Hippocampal formation (tissue), 2 donors: ENCODE data around the gene NEUROD2.
"Not testable (repeated sequence)": the region's sequence is repeated elsewhere in the genome, so short reads cannot be mapped to it uniquely, and the experiment has no call there.

Source experiments
- DNase-seq, 2 donors: peaks; one replicate each; lab custom pipeline; 2025; lab: John Stamatoyannopoulos, UW

Gene NEUROD2

DNA sequence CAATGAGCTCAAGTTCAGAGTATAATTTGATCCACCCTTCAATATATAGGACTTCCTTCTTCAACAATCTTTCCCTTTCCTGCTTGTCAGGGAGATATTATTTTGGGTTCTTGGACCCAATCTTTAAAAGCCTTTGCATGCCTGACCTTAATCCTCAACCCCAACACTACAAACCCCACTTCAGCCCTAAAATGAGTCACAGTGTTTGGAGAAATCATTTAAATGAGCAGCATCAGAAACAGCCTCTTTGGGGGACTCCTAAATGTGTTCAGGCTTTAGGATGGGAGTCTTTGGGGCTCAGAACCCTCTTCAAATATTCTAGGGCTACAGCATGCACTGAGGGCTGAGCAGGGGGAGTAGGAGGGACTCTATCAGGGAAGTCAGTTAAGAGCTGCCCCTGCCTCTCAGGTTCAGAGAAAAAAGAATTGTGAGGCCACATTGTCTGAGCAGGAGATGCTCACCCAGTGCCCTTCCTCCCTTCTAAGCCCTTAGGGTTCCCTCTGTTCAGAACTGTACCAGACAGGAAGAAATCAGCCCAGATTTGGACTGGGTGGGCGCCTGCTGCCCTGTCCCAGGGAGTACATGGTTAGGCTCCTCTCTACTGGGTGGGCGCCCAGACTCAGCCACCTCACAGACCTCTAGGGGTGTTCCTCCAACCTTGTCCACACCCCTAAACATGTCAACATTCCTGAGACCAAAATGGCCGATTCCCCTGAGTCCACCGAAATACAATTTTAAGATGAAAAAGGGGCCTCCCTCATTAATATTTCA is 5.0 kb downstream of the NEUROD2 start:
- no peak for DNase-seq

- DNase-seq = no peak
These were observed 5.8 kb downstream of the NEUROD2 start for GRCh38 chr17:39601758-39602532.

DNA sequence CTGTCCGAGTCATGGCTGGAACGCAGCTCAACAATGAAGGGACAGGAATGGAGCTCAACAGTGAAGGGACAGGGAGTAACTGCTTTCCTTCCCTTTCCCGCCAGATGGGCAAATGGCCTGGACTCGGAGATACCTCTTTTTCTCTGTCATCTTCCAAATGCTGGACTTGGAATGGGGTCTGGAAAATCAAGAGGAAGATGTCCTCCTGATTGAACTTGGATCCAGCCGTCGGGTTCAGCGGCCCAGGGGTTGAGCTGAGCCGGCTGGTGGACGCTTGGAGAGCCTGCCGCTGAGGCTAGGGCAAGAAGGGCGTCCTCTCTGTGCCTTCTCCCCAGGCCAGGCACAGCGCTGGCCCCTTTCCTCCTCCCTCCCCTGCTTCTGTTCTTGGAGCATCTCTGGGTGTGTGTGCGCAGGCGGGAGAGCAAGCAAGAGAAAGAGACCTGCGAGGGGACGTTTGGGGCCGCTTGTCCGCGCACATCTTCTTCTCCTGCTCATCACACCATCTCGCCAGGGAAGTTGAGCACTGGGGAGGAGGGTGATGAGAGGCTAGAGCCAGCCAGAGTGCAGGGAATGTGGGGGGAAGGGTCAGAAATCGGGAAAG is 6.6 kb downstream of the NEUROD2 start:
- no peak for DNase-seq

DNA sequence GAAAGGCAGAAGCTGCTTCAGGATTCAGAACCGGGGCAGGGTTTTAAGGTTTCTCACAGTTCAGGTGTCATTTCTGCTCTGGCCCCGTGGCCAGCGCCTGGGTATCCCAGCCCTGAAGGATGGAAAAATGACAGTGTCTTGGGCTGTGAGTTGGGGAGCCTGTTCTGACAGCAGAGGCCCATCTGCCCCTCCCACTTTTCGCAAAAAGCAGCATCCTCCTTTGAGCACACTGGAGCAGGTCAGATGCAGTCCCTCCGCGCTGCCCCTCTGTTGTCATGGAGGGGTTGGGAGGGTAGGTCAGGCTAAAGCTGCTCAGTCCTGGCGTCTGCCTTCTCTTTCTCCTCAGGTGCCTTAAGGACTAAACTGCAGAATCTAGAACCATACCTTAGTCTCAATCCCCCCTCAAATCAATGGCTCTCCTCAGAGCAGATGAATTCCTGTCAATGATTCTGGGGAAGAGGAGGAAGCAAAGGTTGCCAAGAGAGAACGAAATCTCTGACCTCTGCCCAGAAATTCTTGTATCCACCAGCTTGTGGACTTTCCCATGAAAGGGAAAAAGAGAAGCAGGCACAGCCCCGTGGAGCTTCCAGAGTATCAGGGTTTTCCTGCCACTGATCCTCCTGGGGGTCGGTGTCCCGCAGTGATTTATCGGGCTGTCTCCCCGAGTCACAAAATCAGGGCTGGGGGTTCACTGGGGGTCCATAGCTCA is 7.3 kb downstream of the NEUROD2 start:
- no peak for DNase-seq

GRCh38 chr17:39599665-39600231 is 8.0 kb downstream of the NEUROD2 start:
- DNase-seq = no peak

DNA sequence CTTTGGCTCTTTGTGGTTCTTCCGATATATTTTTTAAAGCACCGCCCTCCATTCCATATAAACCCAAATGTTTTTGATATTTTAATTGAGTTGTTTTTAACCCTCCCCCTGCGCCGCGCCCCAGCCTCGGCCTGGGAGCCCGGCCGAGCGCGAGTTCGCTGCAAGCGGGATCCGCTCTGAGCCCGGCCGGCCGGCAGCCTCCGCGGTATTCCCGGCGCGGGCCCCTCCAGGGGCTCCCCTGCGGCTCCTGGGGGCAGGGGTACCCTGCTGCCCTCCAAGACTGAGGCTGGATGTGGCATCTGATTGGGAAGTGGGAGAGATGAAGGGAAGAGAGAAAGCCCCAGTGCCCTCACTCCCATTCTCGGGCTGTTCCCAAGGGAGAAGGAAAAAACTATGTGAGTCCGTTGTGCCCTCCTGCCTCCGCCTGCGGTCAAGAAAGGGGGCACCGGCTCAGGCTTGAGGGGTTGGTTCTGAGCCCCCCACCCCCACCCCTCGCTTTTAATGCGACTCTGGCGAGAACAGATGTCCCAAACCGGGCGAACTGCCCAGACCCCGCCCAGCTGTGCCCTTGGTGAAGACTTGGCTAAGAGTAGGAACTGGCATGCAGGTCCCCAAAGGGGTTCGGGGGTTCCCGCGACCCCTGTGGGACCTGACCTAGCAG is 8.6 kb downstream of the NEUROD2 start:
- no peak for DNase-seq

DNA sequence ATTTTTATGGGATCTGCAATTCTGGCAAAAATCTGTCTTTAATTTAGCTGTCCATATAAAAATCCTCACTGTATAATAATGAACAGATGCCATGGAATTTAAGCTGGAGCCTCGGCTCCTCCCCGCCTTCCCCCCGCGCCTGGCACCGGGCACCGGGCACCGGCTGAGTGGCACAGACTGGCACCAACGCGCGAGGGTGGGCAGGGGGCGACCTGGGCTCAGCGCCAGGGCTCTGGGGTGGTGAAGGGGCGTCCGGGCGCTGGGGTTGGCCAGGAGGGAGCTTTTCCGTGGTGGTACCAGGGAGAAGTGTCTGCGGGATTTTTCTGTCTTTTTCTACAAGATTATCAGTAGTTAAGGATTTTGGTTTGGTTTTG is 9.1 kb downstream of the NEUROD2 start:
- DNase-seq = no peak

- no peak for DNase-seq
These were observed 9.7 kb downstream of the NEUROD2 start for GRCh38 chr17:39598047-39598481.

GRCh38 chr17:39597372-39598046 is 10.2 kb downstream of the NEUROD2 start:
- DNase-seq = no peak

GRCh38 chr17:39596543-39597267 is 11.0 kb downstream of the NEUROD2 start:
- DNase-seq = no peak

- DNase-seq = no peak
These were observed 11.7 kb downstream of the NEUROD2 start for GRCh38 chr17:39595928-39596510.

GRCh38 chr17:39595294-39595693 is 12.4 kb downstream of the NEUROD2 start:
- DNase-seq = no peak

DNA sequence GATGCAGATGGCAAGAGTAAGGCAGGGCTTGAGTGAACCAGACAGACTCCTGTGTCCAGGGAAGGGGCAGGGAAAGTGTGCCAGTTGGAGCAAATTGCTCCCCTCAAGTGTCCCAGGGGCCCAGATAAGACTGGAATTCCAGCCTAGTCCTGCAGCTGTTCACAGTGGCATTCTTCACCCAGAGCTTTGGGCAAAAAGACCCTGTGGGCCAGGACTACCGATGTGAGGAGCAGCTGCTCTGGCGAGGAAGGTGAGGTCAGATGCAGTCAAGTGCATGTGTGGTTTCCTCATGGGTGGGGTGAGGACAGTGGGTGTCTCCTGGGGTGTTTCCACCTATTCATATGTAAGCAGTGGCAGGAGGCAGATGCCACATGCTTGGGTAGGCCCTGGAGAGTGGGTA is 14.3 kb downstream of the NEUROD2 start:
- no peak for DNase-seq

GRCh38 chr17:39591958-39592954 is 15.5 kb downstream of the NEUROD2 start:
- DNase-seq = no peak

DNA sequence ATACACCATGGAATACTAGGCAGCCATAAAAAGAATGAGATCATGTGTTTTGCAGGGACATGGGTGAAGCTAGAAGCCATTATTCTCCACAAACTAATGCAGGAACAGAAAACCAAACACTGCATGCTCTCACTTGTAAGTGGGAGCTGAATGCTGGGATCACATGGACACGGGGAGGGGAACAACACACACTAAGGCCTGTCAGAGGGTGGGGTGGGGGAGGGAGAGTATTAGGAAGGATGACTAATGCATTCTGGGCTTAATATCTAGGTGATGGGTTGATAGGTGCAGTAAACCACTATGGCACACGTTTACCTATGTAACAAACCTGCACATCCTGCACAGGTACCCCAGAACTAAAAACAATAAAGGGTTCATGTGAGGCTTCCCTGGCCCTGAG is 17.5 kb downstream of the NEUROD2 start:
- not testable (repeated sequence) for DNase-seq

DNA sequence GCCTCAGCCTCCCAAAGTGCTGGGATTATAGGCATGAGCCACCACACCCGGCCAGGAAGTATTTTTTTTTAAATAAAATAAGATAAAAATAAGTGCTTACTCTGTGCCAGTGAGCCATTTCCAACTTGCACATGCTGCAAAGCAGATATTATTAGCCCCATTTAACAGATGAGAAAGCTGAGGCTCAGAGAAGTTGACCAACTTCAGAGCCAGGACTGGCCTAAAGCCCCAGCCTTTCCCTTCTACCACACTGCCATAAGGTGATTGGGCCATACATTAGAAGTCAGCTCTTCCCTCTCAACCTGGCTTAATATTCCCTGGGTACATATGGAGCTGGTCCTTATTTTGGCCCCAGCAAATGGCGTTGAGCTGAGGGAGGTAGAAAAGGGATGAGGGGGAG is 25.1 kb downstream of the NEUROD2 start:
- no peak for DNase-seq

DNA sequence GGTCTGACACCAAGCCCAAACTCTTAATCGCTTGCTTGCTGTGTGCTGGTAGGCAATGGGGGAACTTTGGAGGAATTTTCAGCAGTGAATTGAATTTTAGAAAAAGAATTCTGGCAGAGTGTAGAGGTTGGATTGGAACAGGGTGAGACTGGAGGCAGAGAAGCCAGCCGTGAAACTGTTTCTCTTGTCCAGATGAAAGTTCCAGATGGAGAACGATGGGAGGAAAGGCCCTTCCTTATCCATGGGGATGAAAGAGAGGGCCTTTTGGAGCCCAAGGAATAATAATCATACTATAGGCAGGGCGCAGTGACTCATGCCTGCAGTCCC is 26.0 kb downstream of the NEUROD2 start:
- DNase-seq = no peak

DNA sequence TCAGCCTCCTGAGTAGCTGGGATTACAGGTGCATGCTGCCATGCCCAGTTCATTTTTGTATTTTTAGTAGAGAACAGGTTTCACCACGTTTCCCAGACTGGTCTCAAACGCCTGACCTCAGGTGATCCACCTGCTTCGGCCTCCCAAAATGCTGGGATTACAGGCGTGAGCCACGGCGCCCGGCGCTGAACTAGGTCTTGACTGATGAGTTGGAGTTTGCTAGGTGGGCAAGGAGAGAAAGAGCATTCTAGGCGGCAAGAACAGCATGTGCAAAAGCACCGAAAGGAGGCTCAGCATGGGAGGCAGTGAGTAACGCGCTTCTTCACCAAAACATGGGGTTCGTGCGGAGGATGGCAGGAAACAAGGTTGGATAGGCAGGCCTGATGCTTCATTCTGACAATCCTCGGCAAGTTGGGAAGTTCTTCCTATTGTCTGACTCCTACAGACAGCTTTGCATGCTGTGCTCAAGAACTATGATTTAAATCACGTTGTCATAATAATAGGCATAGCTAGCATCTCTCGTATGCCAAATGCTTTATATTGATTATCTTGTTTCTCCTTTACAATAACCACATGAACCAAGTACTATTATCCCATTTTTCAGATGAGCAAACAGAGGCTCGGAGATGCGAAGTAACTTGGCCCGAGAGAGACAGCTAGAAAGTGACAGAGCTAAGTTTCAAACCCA is 26.5 kb downstream of the NEUROD2 start:
- DNase-seq = no peak
